CD4-positive, alpha-beta T cell treated with Interleukin-4 for 4 hours (primary cell): ENCODE results near the gene YES1.
"Not testable (repeated sequence)": the region's sequence is repeated elsewhere in the genome, so short reads cannot be mapped to it uniquely, and the experiment has no call there.

ENCODE experiments used
- DNase-seq: peaks from one replicate; pipeline ENCODE4 v3.0.0-alpha.2; 2020

YES1 gene

DNA sequence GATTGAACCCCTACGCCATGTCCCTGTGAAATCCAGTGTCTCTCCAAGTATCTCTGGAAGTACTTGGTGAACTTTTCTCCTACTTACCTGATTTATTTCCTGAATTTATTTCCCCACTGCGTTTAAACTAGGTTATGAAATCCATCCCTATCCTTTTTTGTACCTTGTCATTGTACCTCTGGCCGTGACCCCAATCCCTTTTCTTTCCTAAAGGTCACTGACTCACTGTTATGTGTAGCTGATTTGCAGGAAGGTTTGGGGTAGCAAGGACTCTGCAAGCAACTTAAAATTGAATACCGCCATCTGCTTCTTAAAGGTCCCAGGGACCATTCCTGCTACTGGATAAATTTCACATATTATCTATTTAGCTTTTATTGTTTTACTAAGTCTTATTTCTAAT is 95.0 kb downstream of the YES1 start:
- no peak for DNase-seq

DNA sequence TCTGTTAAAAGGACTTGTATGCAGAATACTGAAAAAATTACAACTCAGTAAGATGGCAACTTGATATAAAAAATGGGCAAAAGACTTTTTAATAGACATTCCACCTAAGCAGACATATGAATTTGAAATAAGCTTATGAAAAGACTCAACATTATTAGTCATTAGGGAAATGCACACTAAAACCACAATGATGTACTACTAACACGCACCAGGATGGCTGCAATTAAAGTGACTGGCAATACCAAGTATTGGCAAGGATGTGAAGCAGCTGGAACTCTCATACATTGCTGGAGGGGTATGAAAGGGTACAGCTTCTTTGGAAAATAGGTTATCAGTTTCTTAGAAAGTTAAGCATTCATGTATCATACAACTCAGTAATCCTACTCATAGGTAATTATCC is 96.4 kb downstream of the YES1 start:
- DNase-seq: no peak

DNA sequence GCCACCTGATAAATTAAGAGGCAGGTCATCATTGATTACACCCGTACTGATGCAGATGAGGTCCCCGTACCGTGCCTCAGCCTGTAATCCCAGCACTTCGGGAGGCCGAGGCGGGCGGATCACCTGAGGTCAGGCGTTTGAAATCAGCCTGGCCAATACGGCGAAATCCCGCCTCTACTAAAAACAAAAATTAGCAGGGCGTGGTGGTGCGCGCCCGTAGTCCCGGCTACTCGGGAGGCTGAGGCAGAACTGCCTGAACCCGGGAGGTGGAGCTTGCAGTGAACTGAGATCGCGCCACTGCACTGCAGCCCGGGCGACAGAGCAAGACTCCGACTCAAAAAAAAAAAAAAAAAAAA is 98.9 kb downstream of the YES1 start:
- DNase-seq: no peak

DNA sequence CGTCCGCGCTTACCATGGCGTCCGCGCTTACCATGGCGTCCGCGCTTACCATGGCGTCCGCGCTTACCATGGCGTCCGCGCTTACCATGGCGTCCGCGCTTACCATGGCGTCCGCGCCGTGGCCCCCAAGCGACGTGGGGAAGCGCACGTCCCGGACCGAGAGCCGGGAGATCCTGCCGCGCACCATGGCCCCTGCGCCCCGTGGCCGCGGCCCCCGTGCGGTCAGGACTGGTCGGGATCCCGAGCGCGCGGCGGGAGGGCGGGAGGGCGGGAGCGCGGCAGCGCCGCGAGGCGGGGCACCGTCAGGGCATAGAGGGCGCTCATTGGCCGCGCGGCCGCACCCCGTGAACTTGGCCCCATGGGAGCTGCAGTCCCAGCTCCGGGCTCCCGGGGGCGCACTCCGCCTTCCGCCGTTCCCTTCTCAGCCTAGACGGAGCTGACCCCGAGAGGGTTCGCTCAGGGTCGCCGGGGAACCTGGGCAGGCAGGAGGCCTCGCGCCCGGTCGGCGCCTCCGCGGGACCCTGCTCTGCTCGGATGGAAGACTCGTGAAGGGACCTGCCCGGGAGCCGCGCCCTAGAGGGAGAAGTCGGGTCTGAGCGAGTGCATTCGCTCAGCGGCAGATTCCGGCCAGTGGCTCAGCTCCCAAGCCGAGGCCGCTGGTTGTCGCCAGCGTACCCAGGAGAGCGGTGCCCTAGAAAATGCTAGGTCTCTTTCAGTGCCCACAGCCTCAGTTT is 99.5 kb downstream of the YES1 start, which contains the start of gene ENOSF1:
Gene ENOSF1, minus strand, starts transcription at position 230 of the 734 bp plus-strand sequence. Its CDS starts 43 bp downstream, at position 187.
- DNase-seq: peak; percentile 84

DNA sequence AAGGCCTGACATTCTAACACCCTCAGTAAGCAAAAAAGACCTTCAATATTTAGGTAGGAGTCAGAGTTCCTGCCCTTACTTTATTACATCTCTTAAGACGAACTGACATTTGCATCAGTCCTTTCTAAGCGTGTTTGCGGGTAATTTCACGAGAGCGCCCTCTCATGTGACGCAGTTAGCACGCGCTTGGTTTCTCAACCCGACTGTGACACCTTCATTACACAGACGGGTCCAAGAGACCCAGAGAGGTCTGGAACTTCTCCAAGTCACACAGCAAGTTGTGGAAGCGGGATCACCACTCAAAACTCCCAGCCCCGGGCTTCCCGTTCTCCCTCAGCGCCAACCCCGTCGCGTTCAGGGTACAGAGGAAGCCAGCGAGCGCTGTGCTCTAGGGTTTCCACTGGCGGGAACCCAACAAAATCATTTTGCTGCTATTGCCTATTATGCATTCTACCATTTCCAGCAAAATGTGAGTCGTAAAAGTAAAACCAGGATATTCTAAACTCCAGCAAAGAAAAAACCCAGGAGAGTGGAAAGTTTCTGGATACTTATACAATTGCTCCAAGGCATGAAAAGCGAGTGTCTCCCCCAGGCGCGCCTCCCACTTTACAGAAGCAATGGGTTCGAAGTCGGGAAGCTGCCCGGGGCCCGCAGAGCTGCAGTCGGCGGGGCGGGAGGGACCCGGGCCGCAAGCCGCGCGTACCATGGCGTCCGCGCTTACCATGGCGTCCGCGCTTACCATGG is 100.2 kb downstream of the YES1 start:
- DNase-seq: peak; percentile 76

DNA sequence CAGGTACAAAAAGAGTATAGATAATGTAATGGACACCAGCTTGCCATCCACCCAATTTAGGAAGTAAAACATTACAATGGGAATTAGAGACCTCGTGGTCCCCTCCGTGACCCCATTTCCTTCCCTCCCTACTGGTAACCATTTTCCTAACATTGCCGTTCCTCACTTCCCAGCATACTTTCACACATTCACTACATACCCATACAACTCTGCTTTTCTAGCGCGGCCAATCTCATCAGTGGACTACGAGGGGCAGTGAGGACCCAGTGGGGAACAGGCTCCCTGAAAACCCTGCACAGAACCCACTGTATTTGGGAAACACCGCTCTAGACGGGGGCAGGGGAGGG is 100.8 kb downstream of the YES1 start:
- no peak for DNase-seq

DNA sequence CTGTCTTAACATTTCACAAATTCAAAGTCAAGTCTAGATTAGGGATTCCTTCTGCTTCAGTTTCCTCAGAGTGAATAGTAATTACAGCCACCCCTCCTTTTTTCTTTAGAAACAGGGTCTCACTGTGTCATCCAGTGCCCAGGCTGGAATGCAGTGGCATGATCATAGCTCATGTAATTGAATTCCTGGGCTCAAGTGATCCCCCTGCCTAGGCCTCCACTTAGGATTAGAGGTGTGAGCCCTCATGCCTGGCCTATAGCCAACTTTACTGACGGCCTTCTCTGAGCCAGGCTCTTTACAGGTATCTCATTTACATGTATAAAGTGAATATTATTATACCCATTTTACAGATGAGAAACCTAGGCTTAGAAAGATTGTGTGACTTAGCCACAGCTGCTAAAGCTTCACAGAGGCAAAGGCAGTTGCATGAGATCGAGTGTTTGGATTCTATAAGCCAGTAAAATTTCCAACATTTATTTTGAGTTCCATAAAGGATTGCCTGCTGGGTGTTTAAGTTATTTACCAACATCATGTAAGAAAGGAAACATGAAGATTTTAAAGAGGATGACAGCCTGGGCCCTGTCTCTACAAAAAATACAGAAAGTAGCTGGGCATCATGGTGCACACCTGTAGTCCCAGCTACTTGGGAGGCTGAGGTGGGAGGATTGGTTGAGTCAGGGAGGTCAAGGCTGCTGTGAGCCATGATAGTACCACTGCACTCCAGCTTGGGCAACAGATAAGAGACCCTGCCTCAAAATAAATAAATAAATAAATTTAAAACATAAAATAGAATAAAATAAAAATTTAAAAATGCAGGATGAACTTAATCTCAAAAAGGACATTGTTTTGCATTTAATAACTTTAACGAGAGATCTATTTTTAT is 101.4 kb downstream of the YES1 start:
- DNase-seq: no peak

DNA sequence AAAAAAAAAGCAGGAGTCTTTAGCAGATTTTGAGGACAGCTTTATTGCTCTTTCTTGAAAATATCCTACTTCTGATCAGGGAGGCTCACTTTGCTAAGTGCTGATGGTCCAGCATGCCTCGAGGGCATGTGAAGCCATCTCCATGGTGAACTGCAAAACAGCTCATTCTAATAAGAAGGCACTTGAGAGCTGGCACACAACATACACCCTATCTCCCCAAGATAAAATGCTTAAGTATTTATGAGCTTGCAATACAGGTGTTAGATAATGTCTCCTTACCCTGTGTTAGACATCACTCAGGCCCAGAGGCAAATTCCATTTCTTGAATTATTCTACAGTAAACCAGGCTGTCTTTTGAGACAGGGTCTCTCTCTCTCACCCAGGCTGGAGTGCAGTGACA is 102.3 kb downstream of the YES1 start:
- no peak for DNase-seq

DNA sequence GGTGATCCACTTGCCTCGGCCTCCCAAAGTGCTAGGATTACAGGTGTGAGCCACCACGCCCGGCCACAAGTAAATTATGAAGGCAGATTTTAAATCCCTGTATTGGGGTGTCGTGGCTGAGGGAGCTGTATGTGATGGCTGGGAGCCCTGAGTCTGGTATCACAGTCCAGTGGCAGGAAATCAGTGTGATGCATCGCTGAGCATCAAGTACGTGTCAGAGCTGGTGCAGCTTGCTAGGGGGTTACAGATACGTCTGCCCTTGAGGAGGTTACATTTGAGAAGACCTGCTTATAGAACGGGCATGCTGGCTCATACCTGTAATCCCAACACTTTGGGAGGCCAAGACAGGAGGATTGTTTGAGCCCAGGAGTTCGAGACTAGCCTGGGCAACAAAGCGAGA is 103.9 kb downstream of the YES1 start:
- no peak for DNase-seq

DNA sequence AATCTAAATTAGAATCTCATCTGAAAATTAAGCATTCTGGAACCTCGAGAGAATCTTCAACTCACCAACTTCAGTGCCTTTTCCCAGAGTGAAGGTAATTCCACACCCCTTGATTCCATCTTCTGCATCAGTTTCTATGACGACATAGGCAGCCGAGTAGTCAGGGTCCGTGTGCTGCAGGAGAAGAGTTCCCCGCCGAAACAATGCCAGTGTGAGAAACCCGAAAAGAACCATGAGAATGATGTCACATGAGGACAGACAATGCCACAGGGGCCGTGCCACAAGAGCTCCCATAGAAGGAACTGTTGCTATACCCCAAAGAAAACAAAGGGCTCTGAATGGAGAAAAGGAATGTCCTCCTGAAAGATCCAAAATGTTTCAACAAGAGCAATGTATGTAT is 105.6 kb downstream of the YES1 start:
- no peak for DNase-seq

DNA sequence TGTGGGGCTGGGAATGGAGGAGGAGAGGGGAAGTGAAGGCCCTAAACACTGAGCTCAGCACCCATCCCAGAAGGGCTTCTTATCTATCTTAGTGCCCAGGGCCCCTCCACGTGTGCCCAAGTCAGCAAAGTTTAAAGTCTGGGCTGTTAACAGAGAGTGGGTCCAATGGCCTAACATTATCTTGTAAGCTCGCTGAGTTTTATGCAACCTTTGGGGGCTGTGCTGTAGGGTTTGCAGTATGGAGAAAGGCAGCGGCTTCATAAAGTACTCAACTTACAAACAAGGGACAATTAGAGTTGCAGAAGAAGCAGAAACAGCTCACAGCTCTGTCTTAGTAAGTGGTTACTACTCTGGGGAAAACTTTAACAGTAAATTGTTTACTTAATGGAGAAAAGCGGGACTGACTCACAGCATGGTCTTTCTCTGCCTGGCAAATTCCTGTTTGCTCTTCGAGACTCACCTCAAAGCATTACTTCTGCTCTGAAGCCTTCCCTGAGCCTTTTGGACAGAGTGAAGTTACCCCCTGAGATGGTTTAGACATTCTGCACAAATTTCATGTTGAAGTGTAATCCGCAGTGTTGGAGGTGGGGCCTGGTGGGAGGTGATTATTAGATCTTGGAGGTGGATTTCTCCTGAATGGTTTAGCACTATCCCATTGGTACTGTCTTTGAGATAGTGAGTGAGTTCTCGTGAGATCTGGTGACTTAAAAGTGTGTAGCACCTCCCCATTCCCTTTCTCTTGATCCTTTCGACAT is 108.7 kb downstream of the YES1 start:
- no peak for DNase-seq

DNA sequence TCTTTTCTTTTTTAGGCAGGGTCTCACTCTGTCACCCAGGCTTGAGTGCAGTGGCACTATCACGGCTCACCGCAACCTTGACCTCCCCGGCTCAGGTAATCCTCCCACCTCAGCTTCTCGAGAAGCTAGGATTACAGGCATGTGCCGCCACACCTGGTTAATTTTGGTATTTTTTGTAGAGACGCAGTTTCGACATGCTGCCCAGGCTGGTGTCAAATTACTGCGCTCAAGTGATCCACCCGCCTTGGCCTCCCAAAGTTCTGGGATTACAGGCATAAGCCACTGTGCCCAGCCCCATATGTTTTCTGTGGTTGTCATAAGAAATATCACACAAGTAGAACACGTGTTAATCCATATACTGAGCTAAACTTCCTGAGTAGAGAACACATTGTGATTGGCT is 114.2 kb downstream of the YES1 start:
- no peak for DNase-seq

DNA sequence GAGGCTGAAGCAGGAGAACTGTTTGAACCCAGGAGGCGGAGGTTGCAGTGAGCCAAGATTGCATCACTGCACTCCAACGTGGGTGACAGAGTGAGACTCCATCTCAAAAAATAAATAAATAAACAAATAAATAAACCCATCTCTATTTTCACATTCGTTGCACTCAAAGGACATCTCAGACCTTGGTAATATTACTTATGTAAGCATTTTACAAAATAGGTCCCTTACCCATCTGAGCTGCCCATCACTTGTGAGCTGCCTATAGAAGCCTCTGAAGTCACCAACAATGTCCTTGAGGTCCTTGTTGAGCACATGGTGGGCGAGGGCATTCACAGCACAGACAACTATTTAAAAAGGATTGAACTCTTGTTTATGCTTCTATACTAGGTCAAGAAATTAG is 115.0 kb downstream of the YES1 start:
- DNase-seq: no peak

DNA sequence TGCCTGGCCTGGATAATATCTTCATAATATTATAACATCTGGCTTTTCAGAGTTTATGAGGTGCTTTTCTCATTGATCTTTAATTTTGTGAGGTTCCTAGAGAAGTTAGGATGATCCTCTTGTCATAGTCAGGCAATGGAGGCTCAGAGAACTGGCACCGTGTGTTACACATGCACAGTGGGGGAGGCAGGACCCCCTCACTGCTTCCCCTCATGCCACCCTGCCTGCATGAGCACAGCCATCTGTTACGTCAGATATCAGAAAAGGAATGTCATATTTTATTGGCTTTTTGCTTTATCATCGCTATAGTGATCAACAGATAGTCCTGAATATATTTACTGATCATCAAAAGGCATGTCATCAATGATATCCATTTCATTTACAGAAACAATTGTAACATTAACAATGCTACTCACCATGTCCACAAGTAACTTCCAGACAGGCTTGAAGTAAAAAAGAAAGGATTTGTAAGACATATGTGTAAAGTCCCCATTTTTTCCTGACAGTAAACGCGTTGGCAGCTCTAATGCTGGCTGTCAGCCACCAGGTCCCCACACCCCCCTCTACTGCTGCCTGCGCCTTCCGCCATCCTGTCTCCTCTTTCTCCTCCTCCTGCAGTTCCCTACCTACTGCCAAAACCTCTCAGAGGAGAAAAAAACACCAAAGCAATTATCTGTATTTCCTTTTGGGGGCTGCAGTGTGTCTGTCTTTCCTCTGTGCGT is 118.4 kb downstream of the YES1 start:
- DNase-seq: no peak

DNA sequence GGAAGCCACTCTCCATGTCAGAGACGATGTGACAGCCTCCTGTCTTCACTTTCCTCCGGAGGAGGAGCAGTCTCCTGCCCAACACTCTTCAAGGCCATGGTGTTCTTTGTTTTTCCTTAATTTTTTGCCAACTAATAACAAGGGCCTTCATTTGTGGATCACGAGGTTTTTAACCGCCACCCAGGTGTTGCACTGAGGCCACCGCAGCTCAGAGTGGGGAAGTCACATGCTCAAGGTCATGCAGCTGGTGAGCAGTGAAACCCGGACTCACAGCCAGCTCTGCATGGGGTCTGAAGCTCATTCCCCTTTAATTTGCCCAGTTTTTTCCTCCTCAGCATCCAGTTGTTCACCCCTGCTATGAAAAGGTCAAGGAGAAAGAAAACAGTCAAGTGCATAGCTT is 119.2 kb downstream of the YES1 start:
- DNase-seq: no peak

DNA sequence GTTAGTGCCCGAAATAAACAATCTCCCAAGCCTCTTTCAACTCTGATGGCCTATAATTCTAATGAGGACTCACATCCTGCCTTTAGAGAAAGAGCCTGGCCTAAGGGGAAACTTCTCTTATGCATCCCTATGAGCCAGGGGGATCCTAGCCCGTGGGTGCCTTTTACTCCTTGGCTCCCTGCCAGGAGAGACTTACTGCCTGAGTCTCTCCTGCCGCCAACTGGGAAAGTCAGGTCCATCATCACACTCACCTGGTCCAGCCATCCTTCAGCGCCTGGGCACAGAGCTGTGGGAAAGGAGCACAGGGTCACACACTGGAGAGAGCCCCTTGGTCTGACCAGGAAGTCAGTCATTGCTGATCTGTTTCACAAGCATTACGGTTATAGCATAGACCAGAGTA is 123.7 kb downstream of the YES1 start:
- no peak for DNase-seq

DNA sequence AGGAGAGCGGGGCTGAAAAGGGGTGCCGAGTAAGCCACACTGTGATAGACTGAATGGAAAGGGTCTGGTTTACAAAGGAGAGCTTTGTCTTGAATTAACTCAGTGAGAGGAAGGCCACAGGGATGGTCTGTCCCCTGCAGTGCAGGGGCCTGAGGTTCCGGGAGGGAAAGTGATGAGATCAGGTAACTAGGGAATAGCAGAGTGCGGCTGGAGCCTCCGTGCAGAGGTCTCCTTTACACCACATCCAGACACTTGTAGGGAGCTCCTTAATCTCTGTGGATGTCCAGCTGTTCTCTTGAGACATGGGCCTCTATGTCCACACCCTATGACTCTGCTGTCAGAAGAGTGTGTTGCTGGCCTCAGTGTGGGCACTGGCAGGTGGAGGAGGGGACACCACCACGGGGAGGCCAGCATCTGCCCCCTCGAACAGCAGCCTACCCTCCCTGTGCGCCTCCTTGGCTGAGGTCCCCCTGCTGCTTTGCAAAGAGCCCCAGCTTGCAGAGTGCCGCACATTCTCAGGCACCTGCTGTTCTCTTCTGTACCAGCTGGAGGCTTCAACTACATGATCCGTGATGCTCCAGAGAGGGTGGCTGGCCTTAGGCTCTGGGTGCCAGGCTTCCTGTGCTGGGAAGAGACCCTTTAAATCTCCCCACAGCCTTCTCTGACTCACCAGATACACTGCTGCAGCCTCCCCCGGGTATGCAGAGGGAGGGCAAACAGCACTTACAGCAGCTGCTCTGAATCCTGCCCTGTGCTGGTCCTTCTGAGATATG is 125.5 kb downstream of the YES1 start:
- DNase-seq: no peak

DNA sequence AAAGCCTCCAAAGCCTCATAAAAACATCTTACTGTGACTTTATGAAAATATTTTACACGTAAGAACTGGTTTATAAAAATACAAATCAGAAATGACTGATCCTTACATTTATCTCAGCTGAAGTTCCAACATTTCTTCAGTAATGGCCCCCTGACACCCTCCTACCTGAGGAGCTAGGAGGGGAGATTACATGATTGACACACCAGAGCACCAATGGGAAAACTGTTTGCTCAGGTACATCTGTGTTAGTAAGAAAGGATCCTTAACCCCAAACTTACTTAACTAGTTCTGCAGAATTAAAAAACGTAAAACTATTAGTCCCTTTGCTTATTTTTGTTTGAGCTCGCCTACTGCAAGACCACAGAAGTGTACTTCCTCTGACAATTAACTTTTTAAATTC is 126.6 kb downstream of the YES1 start:
- DNase-seq: no peak

DNA sequence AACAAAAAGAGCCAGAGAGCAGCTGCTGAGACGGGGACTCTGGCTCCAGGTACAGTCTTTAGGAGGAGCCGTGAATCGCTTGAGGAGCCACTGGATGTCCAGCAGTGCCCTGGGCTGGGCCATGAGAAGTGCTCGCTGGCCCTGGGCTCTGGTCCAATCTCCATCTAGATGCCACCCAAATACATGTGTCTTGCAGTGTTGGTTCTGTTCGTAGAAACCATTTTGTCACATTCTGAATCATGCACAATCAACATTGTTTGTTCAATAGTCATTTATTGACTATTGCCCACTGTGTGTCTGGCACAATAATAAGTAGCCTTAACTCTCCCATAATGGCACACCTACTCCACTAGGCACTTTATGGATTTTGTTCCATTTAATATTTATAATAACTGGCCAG is 128.5 kb downstream of the YES1 start:
- DNase-seq: no peak

DNA sequence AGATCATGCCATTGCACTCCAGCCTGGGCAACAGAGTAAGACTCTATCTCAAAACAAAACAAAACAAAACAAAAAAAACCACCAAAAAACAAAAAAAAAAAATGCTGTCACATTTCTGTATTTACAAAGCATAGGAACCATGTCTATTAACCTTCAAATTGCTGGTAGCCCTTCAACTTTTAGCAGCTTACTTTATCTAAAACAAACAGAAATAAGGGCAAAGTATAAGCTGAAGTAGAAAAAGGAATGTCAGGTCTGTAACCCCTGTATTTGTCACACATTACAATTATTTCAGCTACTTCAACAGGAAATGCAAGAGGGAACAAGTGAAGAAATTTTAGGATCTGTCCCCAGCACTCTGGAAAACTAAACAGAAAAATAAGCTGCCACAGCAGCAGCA is 129.2 kb downstream of the YES1 start:
- no peak for DNase-seq

DNA sequence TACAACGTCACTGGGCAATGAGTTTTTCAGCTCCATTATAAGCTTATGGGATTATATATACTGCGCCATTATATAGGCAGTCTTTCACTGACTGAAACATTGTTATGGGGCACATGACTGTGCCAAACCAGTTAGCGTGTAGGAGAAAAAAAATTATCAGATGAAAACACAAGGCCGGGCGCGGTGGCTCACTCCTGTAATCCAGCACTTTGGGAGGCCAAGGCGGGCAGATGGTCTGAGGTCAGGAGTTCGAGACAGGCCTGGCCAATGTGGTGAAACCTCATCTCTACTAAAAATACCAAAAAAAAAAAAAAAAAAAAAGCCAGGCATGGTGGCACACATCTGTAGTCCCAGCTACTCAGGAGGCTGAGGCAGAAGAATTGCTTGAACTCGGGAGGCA is 129.6 kb downstream of the YES1 start:
- not testable (repeated sequence) for DNase-seq

DNA sequence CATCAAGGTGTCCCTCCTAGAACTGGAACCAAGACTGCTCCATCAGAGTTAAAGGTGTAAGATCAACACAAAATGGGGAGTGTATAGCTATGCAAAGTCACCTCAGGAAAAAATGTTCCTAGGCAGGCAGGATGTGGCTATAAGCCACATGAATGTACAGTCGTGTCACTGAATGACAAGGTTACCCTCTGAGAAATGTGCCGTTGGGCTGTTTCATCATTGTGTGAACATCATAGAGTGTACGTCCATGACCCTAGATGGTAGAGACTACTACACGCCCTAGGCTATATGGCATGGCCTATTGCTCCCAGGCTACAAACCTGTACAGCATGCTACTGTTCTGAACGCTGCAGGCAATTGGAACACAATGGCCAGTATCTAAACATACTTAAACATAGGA is 130.1 kb downstream of the YES1 start:
- peak; percentile 42 for DNase-seq
